Hematopoietic multipotent progenitor cell (in vitro differentiated cells): Measurements from ENCODE around the gene SNX33. TPM values are rescaled to one million over a fixed set of nuclear protein-coding genes. Genes with fewer than 3 reads are reported as not detected.
A peak's percentile ranks its signal among the peaks of the same experiment; 100 is the strongest.
"Not testable (repeated sequence)": the region's sequence is repeated elsewhere in the genome, so short reads cannot be mapped to it uniquely, and the experiment has no call there.

Experiments used
- DNase-seq, 3 donors: peaks; one replicate each; pipeline ENCODE4 v3.0.0-alpha.2; 2011 to 2015; ENCODE audit warnings: low read depth in 2 of 3, low spot score in 2 of 3
- total RNA-seq: library from RNA; depleted of rRNA; stranded (reverse); fragments of >200 nt; gene quantifications from one replicate; pipeline ENCODE4 v1.2.3, GENCODE V29; 2012

Gene SNX33
- total RNA-seq, 1 donor: 10.5 TPM

GRCh38 chr15:75697523-75697922 is 49.8 kb downstream of the SNX33 start:
- DNase-seq: no peak

- DNase-seq: not testable (repeated sequence)
Observed at GRCh38 chr15:75697974-75698747, 50.4 kb downstream of the SNX33 start.

GRCh38 chr15:75699517-75699916 is 51.8 kb downstream of the SNX33 start:
- DNase-seq: not testable (repeated sequence)

GRCh38 chr15:75699961-75700874 is 52.5 kb downstream of the SNX33 start:
- peak in 2 of 3 donors; percentile 87 for DNase-seq

GRCh38 chr15:75701071-75702003 is 53.6 kb downstream of the SNX33 start:
- DNase-seq: not testable (repeated sequence)

GRCh38 chr15:75702436-75702835 is 54.7 kb downstream of the SNX33 start:
- DNase-seq: no peak

- not testable (repeated sequence) for DNase-seq
Observed at GRCh38 chr15:75703440-75704262, 55.9 kb downstream of the SNX33 start.

GRCh38 chr15:75704263-75704615 is 56.5 kb downstream of the SNX33 start:
- DNase-seq: no peak

- DNase-seq: no peak
Observed at GRCh38 chr15:75704618-75705017, 56.9 kb downstream of the SNX33 start.

GRCh38 chr15:75705375-75705774 is 57.7 kb downstream of the SNX33 start:
- DNase-seq: not testable (repeated sequence)

GRCh38 chr15:75705854-75706681 is 58.4 kb downstream of the SNX33 start:
- DNase-seq: no peak

- no peak for DNase-seq
Observed at GRCh38 chr15:75706682-75706954, 58.9 kb downstream of the SNX33 start.

GRCh38 chr15:75709458-75709857 is 61.7 kb downstream of the SNX33 start:
- peak in 1 of 3 donors; percentile 59 for DNase-seq

- DNase-seq: not testable (repeated sequence)
Observed at GRCh38 chr15:75710874-75711273, 63.2 kb downstream of the SNX33 start.

- not testable (repeated sequence) for DNase-seq
Observed at GRCh38 chr15:75711495-75711894, 63.8 kb downstream of the SNX33 start.
